Neural progenitor cell (in vitro differentiated cells): ENCODE results near the gene XPR1.

Experiments
- EZH2 ChIP-seq: fragments of 200-600 bp; sonication (generic); IDR thresholded peaks from 2 replicates; pipeline ENCODE4 v1.6.1; 2017; ENCODE audit warnings: antibody characterized with exemption, mild to moderate bottlenecking, moderate library complexity
- EZH2phosphoT487 ChIP-seq: fragments of 200-600 bp; sonication (generic); IDR thresholded peaks from 2 replicates; pipeline ENCODE4 v1.6.1; 2017; ENCODE audit warnings: antibody characterized with exemption
- TF ChIP-seq, protein P1 (sequence below): fragments of 200-600 bp; sonication (generic); IDR thresholded peaks from 2 replicates; pipeline ENCODE4 v1.5.1; 2017; ENCODE audit warnings: antibody characterized with exemption, mild to moderate bottlenecking

DNA sequence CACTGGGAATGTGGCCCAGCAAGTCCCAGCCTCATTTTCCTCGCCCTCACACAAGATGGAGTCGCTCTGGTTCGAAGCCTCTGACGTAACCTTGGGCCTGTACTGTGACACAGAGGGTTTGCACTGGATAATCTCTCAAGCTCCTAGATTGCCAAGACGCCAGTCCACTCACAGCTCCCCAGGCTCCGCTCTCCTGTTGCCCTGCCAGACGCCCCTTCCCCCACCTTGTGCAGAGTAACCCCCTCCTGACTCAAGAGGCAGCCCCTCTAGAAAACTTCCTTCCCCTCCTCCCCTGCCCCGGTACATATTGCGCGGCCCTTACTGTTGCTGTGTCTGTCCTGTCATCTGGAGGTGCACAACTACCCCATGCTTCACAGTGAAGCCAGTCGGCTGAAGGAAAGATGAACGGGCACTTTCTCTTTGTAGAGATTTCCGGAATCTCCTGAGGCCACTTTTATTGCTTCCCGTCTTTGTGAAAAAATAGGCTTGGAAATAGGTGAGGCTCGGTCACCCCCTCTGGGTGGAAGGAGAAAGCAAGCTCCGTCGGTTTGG lies 279.9 kb downstream of the XPR1 start:
- TF ChIP-seq, protein P1, sequence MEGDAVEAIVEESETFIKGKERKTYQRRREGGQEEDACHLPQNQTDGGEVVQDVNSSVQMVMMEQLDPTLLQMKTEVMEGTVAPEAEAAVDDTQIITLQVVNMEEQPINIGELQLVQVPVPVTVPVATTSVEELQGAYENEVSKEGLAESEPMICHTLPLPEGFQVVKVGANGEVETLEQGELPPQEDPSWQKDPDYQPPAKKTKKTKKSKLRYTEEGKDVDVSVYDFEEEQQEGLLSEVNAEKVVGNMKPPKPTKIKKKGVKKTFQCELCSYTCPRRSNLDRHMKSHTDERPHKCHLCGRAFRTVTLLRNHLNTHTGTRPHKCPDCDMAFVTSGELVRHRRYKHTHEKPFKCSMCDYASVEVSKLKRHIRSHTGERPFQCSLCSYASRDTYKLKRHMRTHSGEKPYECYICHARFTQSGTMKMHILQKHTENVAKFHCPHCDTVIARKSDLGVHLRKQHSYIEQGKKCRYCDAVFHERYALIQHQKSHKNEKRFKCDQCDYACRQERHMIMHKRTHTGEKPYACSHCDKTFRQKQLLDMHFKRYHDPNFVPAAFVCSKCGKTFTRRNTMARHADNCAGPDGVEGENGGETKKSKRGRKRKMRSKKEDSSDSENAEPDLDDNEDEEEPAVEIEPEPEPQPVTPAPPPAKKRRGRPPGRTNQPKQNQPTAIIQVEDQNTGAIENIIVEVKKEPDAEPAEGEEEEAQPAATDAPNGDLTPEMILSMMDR, result no peak
- TF ChIP-seq EZH2 (no peak), EZH2phosphoT487 (no peak)
